GM23338 (cell line): ENCODE results near the gene NTRK1.
A peak's percentile ranks its signal among the peaks of the same experiment; 100 is the strongest.

Source experiments
- JUNB ChIP-seq: IDR thresholded peaks from one replicate; pipeline ENCODE4 v1.6.1; 2016; ENCODE audit warnings: antibody characterized with exemption; ENCODE audit not compliant: unreplicated experiment
- REST ChIP-seq: IDR thresholded peaks from one replicate; pipeline ENCODE4 v1.6.1; 2018; ENCODE audit warnings: antibody characterized with exemption; ENCODE audit not compliant: unreplicated experiment
- TF ChIP-seq, protein P1 (sequence below), 2 experiments: fragments of 200-600 bp in 1 of 2; sonication (generic) in 1 of 2; conservative IDR thresholded peaks; 2 replicates each; pipeline versions ENCODE4 v1.5.1 to v1.6.1; 2016 to 2017; ENCODE audit warnings: antibody characterized with exemption in 2 of 2, low read depth in 2 of 2, mild to moderate bottlenecking in 2 of 2, moderate library complexity in 1 of 2

GRCh38 chr1:156910309-156910782, 49.7 kb downstream of the NTRK1 start:
- TF ChIP-seq, protein P1, sequence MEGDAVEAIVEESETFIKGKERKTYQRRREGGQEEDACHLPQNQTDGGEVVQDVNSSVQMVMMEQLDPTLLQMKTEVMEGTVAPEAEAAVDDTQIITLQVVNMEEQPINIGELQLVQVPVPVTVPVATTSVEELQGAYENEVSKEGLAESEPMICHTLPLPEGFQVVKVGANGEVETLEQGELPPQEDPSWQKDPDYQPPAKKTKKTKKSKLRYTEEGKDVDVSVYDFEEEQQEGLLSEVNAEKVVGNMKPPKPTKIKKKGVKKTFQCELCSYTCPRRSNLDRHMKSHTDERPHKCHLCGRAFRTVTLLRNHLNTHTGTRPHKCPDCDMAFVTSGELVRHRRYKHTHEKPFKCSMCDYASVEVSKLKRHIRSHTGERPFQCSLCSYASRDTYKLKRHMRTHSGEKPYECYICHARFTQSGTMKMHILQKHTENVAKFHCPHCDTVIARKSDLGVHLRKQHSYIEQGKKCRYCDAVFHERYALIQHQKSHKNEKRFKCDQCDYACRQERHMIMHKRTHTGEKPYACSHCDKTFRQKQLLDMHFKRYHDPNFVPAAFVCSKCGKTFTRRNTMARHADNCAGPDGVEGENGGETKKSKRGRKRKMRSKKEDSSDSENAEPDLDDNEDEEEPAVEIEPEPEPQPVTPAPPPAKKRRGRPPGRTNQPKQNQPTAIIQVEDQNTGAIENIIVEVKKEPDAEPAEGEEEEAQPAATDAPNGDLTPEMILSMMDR (conservative IDR thresholded peaks at IDR 0.05; ENCODE audit: low read depth in 2 of 2) = peak; percentile 77 to 82
- TF ChIP-seq JUNB (no peak), REST (no peak)
